ENCODE data around the gene ZNF436. TPM values are rescaled to one million over a fixed set of nuclear protein-coding genes. Genes with fewer than 3 reads are reported as not detected.

The ZNF436 gene
- total and polyA plus RNA-seq, 2 of the 13 experiments (the other 11 are each of a cell fraction or from before 2014, with no cell fraction given) = 4.3 to 9.9 TPM

DNA sequence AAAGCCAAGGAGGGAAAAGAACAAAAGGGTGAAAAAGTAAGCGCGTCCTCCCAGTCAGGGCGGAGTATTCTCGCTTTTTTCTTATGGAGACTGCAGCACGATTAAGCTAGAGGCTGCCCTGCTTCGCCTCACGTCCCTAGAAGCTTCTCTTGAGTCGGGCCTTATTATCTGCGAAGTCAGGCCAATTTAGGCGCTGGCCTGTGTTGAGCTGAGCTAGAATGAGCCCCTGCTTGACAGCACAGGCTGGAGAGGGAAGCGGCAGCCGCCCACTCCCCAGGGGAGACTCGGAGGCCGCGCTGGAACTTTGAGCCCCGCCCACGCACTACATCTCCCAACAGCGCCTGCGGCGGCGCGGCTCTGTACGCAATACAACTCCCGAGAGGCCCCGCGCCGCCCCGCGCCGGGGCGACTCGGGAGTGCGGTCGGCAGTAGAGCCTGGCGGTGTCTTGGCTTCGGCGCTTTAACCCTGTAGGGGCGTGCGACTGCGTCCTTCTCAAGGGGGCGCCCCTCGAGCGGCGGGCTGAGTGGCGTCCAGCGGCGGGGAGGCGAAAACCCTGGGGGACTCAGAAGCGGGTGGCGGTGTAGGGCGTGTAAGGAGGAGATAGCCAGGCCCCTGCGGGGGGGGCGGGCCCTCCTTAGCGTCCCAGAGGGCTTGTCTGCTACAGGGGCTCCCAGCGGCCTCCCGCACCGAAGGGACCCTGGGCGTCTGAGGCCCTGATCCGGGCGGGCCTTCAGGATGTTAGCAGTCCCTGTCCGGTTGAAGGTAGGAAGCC, 888 bp downstream of the ZNF436 start (continued):
- TF ChIP-seq, protein P1, sequence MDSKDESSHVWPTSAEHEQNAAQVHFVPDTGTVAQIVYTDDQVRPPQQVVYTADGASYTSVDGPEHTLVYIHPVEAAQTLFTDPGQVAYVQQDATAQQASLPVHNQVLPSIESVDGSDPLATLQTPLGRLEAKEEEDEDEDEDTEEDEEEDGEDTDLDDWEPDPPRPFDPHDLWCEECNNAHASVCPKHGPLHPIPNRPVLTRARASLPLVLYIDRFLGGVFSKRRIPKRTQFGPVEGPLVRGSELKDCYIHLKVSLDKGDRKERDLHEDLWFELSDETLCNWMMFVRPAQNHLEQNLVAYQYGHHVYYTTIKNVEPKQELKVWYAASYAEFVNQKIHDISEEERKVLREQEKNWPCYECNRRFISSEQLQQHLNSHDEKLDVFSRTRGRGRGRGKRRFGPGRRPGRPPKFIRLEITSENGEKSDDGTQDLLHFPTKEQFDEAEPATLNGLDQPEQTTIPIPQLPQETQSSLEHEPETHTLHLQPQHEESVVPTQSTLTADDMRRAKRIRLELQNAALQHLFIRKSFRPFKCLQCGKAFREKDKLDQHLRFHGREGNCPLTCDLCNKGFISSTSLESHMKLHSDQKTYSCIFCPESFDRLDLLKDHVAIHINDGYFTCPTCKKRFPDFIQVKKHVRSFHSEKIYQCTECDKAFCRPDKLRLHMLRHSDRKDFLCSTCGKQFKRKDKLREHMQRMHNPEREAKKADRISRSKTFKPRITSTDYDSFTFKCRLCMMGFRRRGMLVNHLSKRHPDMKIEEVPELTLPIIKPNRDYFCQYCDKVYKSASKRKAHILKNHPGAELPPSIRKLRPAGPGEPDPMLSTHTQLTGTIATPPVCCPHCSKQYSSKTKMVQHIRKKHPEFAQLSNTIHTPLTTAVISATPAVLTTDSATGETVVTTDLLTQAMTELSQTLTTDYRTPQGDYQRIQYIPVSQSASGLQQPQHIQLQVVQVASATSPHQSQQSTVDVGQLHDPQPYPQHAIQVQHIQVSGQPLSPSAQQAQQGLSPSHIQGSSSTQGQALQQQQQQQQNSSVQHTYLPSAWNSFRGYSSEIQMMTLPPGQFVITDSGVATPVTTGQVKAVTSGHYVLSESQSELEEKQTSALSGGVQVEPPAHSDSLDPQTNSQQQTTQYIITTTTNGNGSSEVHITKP (CRISPR knock-in tag; IDR thresholded peaks at IDR 0.05; ENCODE audit: low read depth) = no peak; the same call in 1 of the 2 replicates
- TF ChIP-seq TRIM24 (CRISPR knock-in tag; IDR thresholded peaks at IDR 0.05) (no peak), ARNTL (CRISPR knock-in tag; IDR thresholded peaks at IDR 0.05) (no peak; the same call in 1 of the 2 replicates), ZC3H13 (CRISPR knock-in tag; IDR thresholded peaks at IDR 0.05) (peak; percentile 81), MTF2 (CRISPR knock-in tag; IDR thresholded peaks at IDR 0.05; ENCODE audit: borderline replicate concordance) (peak; percentile 28; the same call in 1 of the 2 replicates), ZNF230 (CRISPR knock-in tag; IDR thresholded peaks at IDR 0.05) (peak; percentile 74; the same call in 1 of the 2 replicates), ISL2 (CRISPR knock-in tag; IDR thresholded peaks at IDR 0.05) (peak; percentile 34; the same call in 1 of the 2 replicates), ZNF773 (CRISPR knock-in tag; IDR thresholded peaks at IDR 0.05; ENCODE audit: borderline replicate concordance) (no peak), RBM22 (optimal IDR thresholded peaks at IDR 0.05; ENCODE audit: low read length) (no peak), TEAD3 (CRISPR knock-in tag; optimal IDR thresholded peaks at IDR 0.05; ENCODE audit: borderline replicate concordance) (no peak)
- TF ChIP-seq, protein P2, sequence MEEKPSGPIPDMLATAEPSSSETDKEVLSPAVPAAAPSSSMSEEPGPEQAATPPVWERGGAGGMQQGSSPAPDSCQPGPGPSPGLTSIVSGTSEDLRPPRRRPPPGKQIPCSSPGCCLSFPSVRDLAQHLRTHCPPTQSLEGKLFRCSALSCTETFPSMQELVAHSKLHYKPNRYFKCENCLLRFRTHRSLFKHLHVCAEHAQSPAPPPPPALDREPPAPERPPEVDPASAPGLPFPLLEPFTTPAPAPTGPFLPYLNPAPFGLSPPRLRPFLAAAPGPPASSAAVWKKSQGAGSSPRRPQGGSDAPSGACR (CRISPR knock-in tag; IDR thresholded peaks at IDR 0.05) = peak; percentile 36; the same call in 1 of the 2 replicates
- TF ChIP-seq, protein P3, sequence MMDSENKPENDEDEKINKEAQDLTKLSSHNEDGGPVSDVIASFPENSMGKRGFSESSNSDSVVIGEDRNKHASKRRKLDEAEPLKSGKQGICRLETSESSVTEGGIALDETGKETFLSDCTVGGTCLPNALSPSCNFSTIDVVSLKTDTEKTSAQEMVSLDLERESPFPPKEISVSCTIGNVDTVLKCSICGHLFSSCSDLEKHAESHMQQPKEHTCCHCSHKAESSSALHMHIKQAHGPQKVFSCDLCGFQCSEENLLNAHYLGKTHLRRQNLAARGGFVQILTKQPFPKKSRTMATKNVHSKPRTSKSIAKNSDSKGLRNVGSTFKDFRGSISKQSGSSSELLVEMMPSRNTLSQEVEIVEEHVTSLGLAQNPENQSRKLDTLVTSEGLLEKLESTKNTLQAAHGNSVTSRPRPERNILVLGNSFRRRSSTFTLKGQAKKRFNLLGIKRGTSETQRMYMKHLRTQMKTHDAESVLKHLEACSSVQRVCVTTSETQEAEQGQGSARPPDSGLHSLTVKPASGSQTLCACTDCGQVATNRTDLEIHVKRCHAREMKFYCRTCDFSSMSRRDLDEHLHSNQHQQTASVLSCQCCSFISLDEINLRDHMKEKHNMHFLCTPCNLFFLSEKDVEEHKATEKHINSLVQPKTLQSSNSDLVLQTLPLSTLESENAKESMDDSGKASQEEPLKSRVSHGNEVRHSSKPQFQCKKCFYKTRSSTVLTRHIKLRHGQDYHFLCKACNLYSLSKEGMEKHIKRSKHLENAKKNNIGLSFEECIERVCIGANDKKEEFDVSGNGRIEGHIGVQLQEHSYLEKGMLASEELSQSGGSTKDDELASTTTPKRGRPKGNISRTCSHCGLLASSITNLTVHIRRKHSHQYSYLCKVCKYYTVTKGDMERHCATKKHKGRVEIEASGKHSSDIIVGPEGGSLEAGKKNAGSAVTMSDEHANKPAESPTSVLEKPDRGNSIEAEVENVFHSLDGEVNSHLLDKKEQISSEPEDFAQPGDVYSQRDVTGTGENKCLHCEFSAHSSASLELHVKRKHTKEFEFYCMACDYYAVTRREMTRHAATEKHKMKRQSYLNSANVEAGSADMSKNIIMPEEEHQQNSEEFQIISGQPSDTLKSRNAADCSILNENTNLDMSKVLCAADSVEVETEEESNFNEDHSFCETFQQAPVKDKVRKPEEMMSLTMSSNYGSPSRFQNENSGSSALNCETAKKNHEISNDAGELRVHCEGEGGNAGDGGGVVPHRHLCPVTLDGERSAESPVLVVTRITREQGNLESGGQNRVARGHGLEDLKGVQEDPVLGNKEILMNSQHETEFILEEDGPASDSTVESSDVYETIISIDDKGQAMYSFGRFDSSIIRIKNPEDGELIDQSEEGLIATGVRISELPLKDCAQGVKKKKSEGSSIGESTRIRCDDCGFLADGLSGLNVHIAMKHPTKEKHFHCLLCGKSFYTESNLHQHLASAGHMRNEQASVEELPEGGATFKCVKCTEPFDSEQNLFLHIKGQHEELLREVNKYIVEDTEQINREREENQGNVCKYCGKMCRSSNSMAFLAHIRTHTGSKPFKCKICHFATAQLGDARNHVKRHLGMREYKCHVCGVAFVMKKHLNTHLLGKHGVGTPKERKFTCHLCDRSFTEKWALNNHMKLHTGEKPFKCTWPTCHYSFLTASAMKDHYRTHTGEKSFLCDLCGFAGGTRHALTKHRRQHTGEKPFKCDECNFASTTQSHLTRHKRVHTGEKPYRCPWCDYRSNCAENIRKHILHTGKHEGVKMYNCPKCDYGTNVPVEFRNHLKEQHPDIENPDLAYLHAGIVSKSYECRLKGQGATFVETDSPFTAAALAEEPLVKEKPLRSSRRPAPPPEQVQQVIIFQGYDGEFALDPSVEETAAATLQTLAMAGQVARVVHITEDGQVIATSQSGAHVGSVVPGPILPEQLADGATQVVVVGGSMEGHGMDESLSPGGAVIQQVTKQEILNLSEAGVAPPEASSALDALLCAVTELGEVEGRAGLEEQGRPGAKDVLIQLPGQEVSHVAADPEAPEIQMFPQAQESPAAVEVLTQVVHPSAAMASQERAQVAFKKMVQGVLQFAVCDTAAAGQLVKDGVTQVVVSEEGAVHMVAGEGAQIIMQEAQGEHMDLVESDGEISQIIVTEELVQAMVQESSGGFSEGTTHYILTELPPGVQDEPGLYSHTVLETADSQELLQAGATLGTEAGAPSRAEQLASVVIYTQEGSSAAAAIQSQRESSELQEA (CRISPR knock-in tag; IDR thresholded peaks at IDR 0.05; ENCODE audit: not compliant biosample characterization) = no peak
- TF ChIP-seq, protein P4, sequence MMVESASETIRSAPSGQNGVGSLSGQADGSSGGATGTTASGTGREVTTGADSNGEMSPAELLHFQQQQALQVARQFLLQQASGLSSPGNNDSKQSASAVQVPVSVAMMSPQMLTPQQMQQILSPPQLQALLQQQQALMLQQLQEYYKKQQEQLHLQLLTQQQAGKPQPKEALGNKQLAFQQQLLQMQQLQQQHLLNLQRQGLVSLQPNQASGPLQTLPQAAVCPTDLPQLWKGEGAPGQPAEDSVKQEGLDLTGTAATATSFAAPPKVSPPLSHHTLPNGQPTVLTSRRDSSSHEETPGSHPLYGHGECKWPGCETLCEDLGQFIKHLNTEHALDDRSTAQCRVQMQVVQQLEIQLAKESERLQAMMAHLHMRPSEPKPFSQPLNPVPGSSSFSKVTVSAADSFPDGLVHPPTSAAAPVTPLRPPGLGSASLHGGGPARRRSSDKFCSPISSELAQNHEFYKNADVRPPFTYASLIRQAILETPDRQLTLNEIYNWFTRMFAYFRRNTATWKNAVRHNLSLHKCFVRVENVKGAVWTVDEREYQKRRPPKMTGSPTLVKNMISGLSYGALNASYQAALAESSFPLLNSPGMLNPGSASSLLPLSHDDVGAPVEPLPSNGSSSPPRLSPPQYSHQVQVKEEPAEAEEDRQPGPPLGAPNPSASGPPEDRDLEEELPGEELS (CRISPR knock-in tag; IDR thresholded peaks at IDR 0.05) = peak; percentile 53

Measured in HepG2 (cell line).